Cortex of kidney (tissue), 1 donor: ENCODE data around the gene CLNK.
"Not testable (repeated sequence)": the region's sequence is repeated elsewhere in the genome, so short reads cannot be mapped to it uniquely, and the experiment has no call there.

Source experiments
- DNase-seq: peaks from one replicate; lab custom pipeline; 2025; lab: John Stamatoyannopoulos, UW

Gene CLNK

DNA sequence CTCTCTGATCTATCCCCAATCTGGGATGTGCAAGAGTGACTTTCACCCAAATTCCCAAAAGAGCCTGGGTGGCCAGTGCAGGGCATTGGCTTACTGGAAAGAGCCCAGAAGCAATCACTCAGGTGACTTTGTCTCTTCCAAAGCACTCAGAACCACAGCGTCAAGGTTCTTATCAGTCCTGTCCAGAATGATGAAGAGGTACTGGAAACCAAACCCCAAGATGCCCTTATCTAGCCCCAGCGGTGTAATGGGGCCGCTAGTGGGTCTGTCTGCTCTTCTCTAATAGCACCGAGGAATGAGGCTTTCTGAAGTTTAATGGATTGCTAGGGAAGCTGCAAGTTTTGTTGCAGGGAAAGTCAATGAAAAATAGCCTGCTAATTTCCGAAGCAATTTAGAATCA lies 21.6 kb downstream of the CLNK start:
- no peak for DNase-seq

GRCh38 chr4:10661047-10661446 lies 23.5 kb downstream of the CLNK start:
- DNase-seq, result no peak

- no peak for DNase-seq
Measured at GRCh38 chr4:10659251-10659650, 25.3 kb downstream of the CLNK start.

DNA sequence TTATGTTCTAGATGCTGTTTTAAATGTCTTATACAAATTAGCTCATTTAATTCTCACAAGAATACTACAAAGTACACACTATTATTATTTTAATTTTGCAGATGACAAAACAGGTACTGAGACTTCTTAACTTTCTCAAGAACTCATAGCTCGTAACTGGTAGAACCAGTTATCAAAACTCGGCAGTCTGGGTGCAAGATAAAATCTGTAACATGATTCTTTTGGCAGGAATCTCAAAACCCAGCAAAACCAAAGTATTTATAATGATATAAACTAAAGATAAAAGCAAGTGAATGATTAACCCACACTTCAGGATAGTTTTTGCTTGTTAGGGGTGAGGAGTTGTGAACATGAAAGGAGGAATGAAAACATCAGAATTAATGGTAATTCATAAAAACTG lies 27.6 kb downstream of the CLNK start:
- DNase-seq, result no peak

GRCh38 chr4:10656420-10656819 lies 28.1 kb downstream of the CLNK start:
- no peak for DNase-seq

DNA sequence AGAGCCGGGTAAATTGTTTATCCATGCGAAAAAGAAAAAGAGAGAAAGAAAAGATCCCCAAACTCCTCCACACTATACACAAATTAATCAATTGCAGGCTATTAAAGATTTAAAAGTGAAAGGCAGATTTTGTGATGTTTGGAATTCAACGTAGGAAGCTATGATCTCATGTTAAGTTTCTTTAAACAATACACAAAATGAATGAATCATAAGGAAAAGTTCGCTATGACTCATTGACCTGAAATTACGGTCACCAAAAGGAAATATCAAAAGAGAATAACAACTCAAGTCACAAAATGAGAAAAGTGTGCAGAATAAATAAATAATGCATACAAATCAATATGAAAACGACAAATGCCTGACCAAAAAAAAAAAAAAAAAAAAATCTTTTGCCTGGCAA lies 28.6 kb downstream of the CLNK start:
- DNase-seq, result no peak

DNA sequence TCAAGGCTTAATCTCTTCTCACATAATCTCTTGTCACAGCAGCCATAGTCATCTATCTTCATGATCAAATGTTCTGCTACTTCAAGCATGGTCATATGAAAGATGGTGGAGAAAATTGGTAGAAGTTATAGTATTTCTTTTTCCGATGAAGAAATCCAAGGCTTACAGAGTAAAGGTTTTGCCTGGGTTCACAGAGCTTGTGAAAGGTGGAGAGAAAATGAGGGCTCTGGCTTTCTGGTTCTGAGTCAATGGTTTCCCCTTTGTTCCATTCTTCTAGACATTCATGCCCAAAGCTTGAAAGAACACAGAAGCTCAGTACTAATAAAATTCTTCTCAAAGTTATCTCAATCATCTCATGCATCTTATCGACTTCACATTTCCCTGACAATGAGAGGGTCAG lies 36.1 kb downstream of the CLNK start:
- no peak for DNase-seq

GRCh38 chr4:10647846-10648245 lies 36.7 kb downstream of the CLNK start:
- no peak for DNase-seq

- DNase-seq, result no peak
Measured at GRCh38 chr4:10643600-10644425, 40.8 kb downstream of the CLNK start.

- no peak for DNase-seq
Measured at GRCh38 chr4:10640561-10641201, 43.9 kb downstream of the CLNK start.

DNA sequence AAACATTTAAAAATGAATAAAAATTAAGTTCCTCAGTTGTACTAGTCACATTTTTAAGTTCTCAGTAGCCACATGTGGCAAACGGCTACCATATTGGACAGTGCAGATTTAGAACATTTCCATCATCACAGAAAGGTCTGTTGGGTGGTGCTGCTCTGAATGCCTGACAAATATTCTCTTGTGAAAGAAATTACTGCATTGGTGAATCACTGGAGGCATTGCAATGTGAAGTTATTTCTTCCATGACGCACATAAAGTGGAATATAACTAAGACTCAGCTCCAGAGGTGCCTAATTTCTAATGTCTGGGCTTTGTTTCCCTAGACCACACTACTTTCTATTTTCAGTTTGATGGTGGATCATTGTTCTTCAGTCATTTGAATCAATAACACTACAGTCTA lies 44.9 kb downstream of the CLNK start:
- DNase-seq, result no peak

GRCh38 chr4:10639100-10639499 lies 45.5 kb downstream of the CLNK start:
- DNase-seq, result no peak

GRCh38 chr4:10635091-10635490 lies 49.5 kb downstream of the CLNK start:
- DNase-seq, result no peak

- DNase-seq, result no peak
Measured at GRCh38 chr4:10629394-10629793, 55.2 kb downstream of the CLNK start.

DNA sequence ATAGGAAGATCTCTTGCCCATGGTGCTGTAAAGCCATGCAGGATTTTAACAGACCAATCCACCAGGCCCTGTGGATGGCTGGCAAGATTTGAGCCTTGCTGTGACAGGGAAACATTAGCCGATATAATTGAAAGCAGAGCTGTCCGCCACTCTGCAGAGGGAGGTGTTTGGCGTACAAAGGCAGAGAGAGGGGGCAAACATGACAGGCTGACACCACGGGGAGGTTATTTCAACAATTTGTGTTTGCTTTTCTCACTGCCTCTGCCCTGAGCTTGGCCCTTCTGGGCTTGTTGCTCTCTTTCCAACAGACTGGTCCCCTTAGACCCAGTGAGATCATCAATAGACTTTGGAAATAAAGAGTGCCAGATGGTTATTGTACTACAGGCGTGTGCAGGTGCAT lies 59.4 kb downstream of the CLNK start:
- DNase-seq, result no peak

DNA sequence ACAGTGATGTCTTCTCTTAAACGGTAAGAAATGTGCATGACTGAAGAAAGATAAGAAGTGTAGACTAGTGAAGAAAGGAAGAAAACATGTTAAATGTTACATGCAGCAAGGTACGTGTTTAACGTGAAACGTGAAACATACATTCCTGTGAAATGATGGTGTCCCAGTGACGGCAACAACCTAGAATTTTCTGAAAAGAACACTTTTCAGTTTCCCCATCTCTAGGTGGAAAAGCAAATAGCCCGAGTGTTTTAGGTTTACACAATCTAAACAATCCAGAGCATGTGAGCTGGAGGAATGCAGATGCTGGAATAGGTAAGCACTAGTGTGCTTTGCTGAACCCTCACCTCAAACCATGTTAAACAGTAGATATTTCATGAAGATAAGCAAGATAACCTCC lies 60.7 kb downstream of the CLNK start:
- no peak for DNase-seq

- DNase-seq, result no peak
Measured at GRCh38 chr4:10623241-10623640, 61.3 kb downstream of the CLNK start.

GRCh38 chr4:10622728-10623127 lies 61.8 kb downstream of the CLNK start:
- DNase-seq, result no peak

DNA sequence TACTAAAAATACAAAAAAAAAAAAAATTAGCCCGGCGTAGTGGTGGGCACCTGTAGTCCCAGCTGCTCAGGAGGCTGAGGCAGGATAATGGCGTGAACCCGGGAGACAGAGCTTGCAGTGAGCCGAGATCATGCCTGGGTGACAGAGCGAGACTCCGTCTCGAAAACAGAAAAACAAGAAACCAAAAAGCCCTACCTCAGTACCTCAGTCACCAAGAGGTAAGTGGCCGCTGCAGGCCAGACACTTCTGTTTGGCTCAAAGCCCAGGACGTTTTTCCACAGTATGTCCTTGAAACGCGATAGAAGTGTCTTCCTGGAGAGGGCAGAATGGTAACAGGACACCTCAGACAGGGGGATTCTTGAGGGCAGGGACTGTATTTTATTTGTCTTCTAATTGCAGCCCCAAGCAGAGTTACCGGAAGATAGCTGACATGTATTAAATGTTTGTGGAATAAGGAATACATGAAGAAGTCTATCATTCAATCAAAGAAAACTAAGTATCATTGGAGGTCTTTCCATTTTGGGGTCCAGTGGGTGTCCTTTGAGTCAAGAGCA lies 63.6 kb downstream of the CLNK start:
- no peak for DNase-seq

- no peak for DNase-seq
Measured at GRCh38 chr4:10619855-10620254, 64.7 kb downstream of the CLNK start.

DNA sequence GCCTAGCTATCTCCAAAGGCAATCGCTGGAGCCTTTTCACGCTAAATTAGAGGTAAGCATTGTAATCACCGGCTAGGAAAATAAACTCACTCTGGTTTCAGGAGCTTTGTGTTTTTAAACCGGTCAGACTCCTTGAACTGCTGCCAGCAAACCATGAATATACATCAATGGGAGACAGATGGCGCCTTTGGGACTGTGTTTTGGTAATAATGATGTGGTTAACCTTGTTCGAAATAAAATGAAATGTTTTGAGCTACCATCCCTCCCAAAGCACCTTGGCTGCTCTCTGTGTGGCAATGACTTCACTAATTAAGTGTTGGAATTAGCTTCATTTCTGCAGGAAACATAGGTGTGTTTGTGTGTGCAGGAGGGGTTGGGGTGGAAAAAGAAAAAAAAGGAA lies 65.3 kb downstream of the CLNK start:
- no peak for DNase-seq

- DNase-seq, result not testable (repeated sequence)
Measured at GRCh38 chr4:10614926-10615325, 69.6 kb downstream of the CLNK start.

DNA sequence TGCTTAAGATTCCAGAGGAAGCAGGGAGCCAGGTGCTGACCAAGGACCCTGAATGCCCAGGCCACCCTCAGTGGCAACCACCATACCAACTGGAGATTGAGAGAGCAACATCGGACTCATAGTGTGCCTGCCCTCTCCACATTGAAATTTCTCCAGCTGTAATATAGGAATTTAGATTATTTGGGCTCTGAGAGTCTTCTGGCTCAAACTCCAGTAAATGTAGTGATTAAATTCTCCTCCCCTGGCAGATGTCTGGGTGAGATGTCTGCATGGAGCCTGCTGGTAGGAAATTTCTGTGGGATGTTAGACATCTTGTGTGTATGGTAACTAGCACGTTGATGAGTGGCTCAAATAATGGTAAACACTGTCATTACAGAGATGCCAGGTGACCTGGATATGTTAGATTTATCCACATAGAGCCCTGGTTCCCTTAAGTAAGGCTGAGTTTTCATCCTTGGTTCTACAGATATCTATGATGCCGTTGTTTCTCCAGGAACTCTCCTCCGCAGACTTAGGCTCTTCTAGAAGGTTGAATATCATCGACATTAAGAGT lies 70.6 kb downstream of the CLNK start:
- no peak for DNase-seq
